Astrocyte (in vitro differentiated cells and primary cell): ENCODE measurements around the gene DOCK11. TPM values are rescaled to one million over a fixed set of nuclear protein-coding genes. Genes with fewer than 3 reads are reported as not detected.
A peak's percentile ranks its signal among the peaks of the same experiment; 100 is the strongest.

ENCODE experiments used
- DNase-seq: peaks from one replicate; pipeline ENCODE4 v3.0.0-alpha.2; 2010; ENCODE audit warnings: low read depth
- FAIRE-seq: peaks from 2 replicates; lab custom pipeline; 2011; peaks lifted over from hg19 to GRCh38; lab: Jason Lieb, UNC
- H2AFZ ChIP-seq: 2 replicates; pipeline ENCODE4 v1.6.0; 2012; ENCODE audit warnings: low read depth, low read length, inconsistent platforms
- H3K27ac ChIP-seq: 2 replicates; pipeline ENCODE4 v1.5.1; 2011; ENCODE audit warnings: low read depth, low read length, inconsistent platforms
- H3K27me3 ChIP-seq: 2 replicates; pipeline ENCODE4 v1.6.0; 2011; ENCODE audit warnings: low read length, inconsistent platforms; ENCODE audit not compliant: insufficient read depth
- H3K36me3 ChIP-seq: 2 replicates; pipeline ENCODE4 v1.5.1; 2011; ENCODE audit warnings: low read length, inconsistent platforms; ENCODE audit not compliant: insufficient read depth
- H3K4me1 ChIP-seq: 2 replicates; pipeline ENCODE4 v1.5.1; 2011; ENCODE audit warnings: low read length, inconsistent platforms; ENCODE audit not compliant: insufficient read depth
- H3K4me2 ChIP-seq: 2 replicates; pipeline ENCODE4 v1.6.0; 2012; ENCODE audit warnings: low read length, inconsistent platforms
- H3K4me3 ChIP-seq: 2 replicates; pipeline ENCODE4 v1.5.1; 2011; ENCODE audit warnings: low read depth, mild to moderate bottlenecking, low read length, inconsistent platforms; ENCODE audit not compliant: insufficient read depth
- H3K79me2 ChIP-seq: 2 replicates; pipeline ENCODE4 v1.6.0; 2012; ENCODE audit warnings: mild to moderate bottlenecking, low read length, inconsistent platforms; ENCODE audit not compliant: insufficient read depth
- H3K9ac ChIP-seq: 2 replicates; pipeline ENCODE4 v1.6.0; 2012; ENCODE audit warnings: mild to moderate bottlenecking, low read length, inconsistent platforms
- H3K9me3 ChIP-seq: 2 replicates; pipeline ENCODE4 v1.5.1; 2012; ENCODE audit warnings: low read depth, mild to moderate bottlenecking, low read length, inconsistent platforms; ENCODE audit not compliant: insufficient read depth
- H4K20me1 ChIP-seq: 2 replicates; pipeline ENCODE4 v1.6.0; 2012; ENCODE audit warnings: low read length, inconsistent platforms; ENCODE audit not compliant: insufficient read depth
- H3K27ac Mint-ChIP-seq: one replicate; pipeline ENCODE4 v1.8.0; 2021; ENCODE audit warnings: mild to moderate bottlenecking, mixed read lengths; ENCODE audit not compliant: unreplicated experiment
- H3K27me3 Mint-ChIP-seq: one replicate; pipeline ENCODE4 v1.8.0; 2021; ENCODE audit warnings: low read depth, mixed read lengths; ENCODE audit not compliant: unreplicated experiment
- H3K36me3 Mint-ChIP-seq: one replicate; pipeline ENCODE4 v1.8.0; 2021; ENCODE audit warnings: low read depth, mixed read lengths; ENCODE audit not compliant: unreplicated experiment
- H3K4me1 Mint-ChIP-seq: one replicate; pipeline ENCODE4 v1.8.0; 2021; ENCODE audit warnings: low read depth, mixed read lengths; ENCODE audit not compliant: unreplicated experiment
- H3K4me3 Mint-ChIP-seq: one replicate; pipeline ENCODE4 v1.8.0; 2021; ENCODE audit warnings: mild to moderate bottlenecking, moderate library complexity, mixed read lengths; ENCODE audit not compliant: unreplicated experiment
- H3K9me3 Mint-ChIP-seq: one replicate; pipeline ENCODE4 v1.8.0; 2021; ENCODE audit warnings: mild to moderate bottlenecking, mixed read lengths; ENCODE audit not compliant: unreplicated experiment
- CTCF ChIP-seq: IDR thresholded peaks from 2 replicates; pipeline ENCODE4 v1.5.1; 2011; ENCODE audit warnings: low read depth, mild to moderate bottlenecking, inconsistent platforms, low read length, moderate library complexity; ENCODE audit not compliant: insufficient read depth
- EZH2 ChIP-seq: IDR thresholded peaks from 2 replicates; pipeline ENCODE4 v1.6.1; 2012; ENCODE audit warnings: mild to moderate bottlenecking, low read length, inconsistent platforms; ENCODE audit not compliant: insufficient read depth
- total RNA-seq: library from RNA; stranded (reverse); gene quantifications from 2 replicates; pipeline ENCODE4 v1.2.1, GENCODE V29; 2021

Gene DOCK11
- total RNA-seq, 1 donor from 2014 or later, result 4.7 TPM

GRCh38 chrX:118565853-118566252 is 70.2 kb downstream of the DOCK11 start:
- TF ChIP-seq EZH2 (no peak), CTCF (no peak)
- H3K36me3 ChIP-seq, result no peaks in the 10 kb centered on the region
- H3K27me3 ChIP-seq, result no peaks in the 10 kb centered on the region
- H2AFZ ChIP-seq, result no peak overlapping the region
- no peaks in the 10 kb centered on the region for H3K36me3 Mint-ChIP-seq
- H3K4me1 ChIP-seq, result no peaks in the 10 kb centered on the region
- H3K9me3 ChIP-seq, result no peaks in the 10 kb centered on the region
- H3K79me2 ChIP-seq, result no peaks in the 10 kb centered on the region
- no peak overlapping the region for H3K4me3 Mint-ChIP-seq
- H3K4me2 ChIP-seq, result no peak overlapping the region
- no peak overlapping the region for H3K4me3 ChIP-seq
- DNase-seq (no peak), FAIRE-seq (peak; percentile 9)
- H4K20me1 ChIP-seq, result no peaks in the 10 kb centered on the region
- H3K4me1 Mint-ChIP-seq, result no peaks in the 10 kb centered on the region
- H3K9ac ChIP-seq, result no peak overlapping the region
- no peak overlapping the region for H3K27ac Mint-ChIP-seq
- H3K9me3 Mint-ChIP-seq, result no peaks in the 10 kb centered on the region
- no peaks in the 10 kb centered on the region for H3K27me3 Mint-ChIP-seq
- no peak overlapping the region for H3K27ac ChIP-seq

GRCh38 chrX:118566359-118566758 is 70.7 kb downstream of the DOCK11 start:
- no peak overlapping the region for H3K4me2 ChIP-seq
- H3K36me3 Mint-ChIP-seq, result no peaks in the 10 kb centered on the region
- H3K4me1 Mint-ChIP-seq, result no peaks in the 10 kb centered on the region
- H3K9me3 Mint-ChIP-seq, result no peaks in the 10 kb centered on the region
- H2AFZ ChIP-seq, result no peak overlapping the region
- H3K4me1 ChIP-seq, result no peaks in the 10 kb centered on the region
- no peaks in the 10 kb centered on the region for H3K36me3 ChIP-seq
- H3K9me3 ChIP-seq, result no peaks in the 10 kb centered on the region
- H3K79me2 ChIP-seq, result no peaks in the 10 kb centered on the region
- no peak overlapping the region for H3K4me3 ChIP-seq
- H3K27me3 Mint-ChIP-seq, result no peaks in the 10 kb centered on the region
- FAIRE-seq (peak; percentile 78), DNase-seq (peak; percentile 30)
- no peak overlapping the region for H3K9ac ChIP-seq
- no peak overlapping the region for H3K27ac ChIP-seq
- TF ChIP-seq CTCF (no peak), EZH2 (no peak)
- no peak overlapping the region for H3K27ac Mint-ChIP-seq
- H3K4me3 Mint-ChIP-seq, result no peak overlapping the region
- no peaks in the 10 kb centered on the region for H4K20me1 ChIP-seq
- H3K27me3 ChIP-seq, result no peaks in the 10 kb centered on the region

- FAIRE-seq (no peak), DNase-seq (peak; percentile 54)
- Histone ChIP-seq H3K4me3 (no peak overlapping the region), H3K4me2 (no peak overlapping the region), H3K27me3 (no peaks in the 10 kb centered on the region), H3K36me3 (no peaks in the 10 kb centered on the region), H4K20me1 (no peaks in the 10 kb centered on the region), H3K27ac (no peak overlapping the region), H3K4me1 (no peaks in the 10 kb centered on the region), H3K9ac (no peak overlapping the region), H3K79me2 (no peaks in the 10 kb centered on the region), H2AFZ (no peak overlapping the region), H3K9me3 (no peaks in the 10 kb centered on the region)
- Mint-ChIP-seq H3K27ac (no peak overlapping the region), H3K4me3 (no peak overlapping the region), H3K36me3 (no peaks in the 10 kb centered on the region), H3K27me3 (no peaks in the 10 kb centered on the region), H3K4me1 (no peaks in the 10 kb centered on the region), H3K9me3 (no peaks in the 10 kb centered on the region)
- TF ChIP-seq EZH2 (no peak), CTCF (no peak)
Observed at GRCh38 chrX:118569676-118570075, 74.1 kb downstream of the DOCK11 start.
